Liver (tissue), 3 donors: ENCODE measurements around the gene SLC30A5.

Experiments used
- EGR1 ChIP-seq, 2 donors: IDR thresholded peaks; 2 replicates each; pipeline ENCODE4 v1.6.1; 2016 to 2018; ENCODE audit warnings: antibody characterized with exemption in 2 of 2, low read depth in 2 of 2
- TF ChIP-seq, protein P1 (sequence below): fragments of 150-350 bp; IDR thresholded peaks from 2 replicates; pipeline ENCODE4 v1.5.1; 2017; ENCODE audit warnings: improper control_type of control experiment, low read depth, low read length; ENCODE audit not compliant: missing input control
- donor health status: healthy.
- donor health status: healthy.

DNA sequence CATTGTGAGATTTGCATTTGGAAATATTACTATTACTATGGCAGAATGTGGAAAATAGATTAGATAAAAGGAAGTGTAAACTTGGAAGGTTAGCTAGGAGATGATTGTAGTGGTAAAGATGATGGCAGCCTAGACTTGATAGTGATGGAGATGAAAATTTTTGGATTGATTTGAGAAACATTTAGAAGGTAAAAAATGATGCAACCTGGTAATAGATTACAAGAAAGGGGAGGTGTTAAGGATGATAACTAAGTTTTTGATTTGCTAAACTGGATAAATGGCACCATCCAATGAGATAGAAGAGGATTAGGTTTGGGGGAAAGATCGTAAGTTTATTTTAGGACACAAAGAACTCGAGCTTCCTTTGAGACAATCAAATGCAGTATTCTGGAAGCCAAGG lies 8.9 kb upstream of the SLC30A5 start:
- TF ChIP-seq, protein P1, sequence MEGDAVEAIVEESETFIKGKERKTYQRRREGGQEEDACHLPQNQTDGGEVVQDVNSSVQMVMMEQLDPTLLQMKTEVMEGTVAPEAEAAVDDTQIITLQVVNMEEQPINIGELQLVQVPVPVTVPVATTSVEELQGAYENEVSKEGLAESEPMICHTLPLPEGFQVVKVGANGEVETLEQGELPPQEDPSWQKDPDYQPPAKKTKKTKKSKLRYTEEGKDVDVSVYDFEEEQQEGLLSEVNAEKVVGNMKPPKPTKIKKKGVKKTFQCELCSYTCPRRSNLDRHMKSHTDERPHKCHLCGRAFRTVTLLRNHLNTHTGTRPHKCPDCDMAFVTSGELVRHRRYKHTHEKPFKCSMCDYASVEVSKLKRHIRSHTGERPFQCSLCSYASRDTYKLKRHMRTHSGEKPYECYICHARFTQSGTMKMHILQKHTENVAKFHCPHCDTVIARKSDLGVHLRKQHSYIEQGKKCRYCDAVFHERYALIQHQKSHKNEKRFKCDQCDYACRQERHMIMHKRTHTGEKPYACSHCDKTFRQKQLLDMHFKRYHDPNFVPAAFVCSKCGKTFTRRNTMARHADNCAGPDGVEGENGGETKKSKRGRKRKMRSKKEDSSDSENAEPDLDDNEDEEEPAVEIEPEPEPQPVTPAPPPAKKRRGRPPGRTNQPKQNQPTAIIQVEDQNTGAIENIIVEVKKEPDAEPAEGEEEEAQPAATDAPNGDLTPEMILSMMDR = no peak
- TF ChIP-seq EGR1 (IDR thresholded peaks at IDR 0.05; ENCODE audit: low read depth in 2 of 2) = no peak
